ENCODE measurements around the gene GFM2.
"Not testable (repeated sequence)": the region's sequence is repeated elsewhere in the genome, so short reads cannot be mapped to it uniquely, and the experiment has no call there.

Gene GFM2

DNA sequence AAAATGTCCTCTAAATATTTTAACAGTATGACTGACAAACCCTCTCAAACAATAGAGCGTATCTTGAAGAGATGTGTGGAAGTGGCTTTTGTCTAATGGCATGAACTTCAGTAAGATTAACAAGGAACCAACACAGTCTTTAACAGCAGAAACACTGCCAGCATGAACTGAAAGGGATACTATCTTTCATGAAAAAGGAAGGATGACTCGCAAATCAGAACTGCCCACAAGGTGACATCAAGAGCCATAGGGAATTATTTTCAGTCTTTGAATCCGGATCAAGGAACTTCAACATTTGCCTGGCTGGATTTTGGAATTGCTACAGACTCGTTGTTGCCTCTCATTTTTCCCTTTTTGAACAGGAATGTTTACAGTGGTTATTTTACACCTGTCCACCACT lies 87.0 kb downstream of the GFM2 start:
- no peak overlapping the region for H3K4me2 ChIP-seq (ENCODE audit: low read length)
- TF ChIP-seq EZH2 (IDR thresholded peaks at IDR 0.05; ENCODE audit: borderline replicate concordance, low read length): no peak
- TF ChIP-seq, protein P1, sequence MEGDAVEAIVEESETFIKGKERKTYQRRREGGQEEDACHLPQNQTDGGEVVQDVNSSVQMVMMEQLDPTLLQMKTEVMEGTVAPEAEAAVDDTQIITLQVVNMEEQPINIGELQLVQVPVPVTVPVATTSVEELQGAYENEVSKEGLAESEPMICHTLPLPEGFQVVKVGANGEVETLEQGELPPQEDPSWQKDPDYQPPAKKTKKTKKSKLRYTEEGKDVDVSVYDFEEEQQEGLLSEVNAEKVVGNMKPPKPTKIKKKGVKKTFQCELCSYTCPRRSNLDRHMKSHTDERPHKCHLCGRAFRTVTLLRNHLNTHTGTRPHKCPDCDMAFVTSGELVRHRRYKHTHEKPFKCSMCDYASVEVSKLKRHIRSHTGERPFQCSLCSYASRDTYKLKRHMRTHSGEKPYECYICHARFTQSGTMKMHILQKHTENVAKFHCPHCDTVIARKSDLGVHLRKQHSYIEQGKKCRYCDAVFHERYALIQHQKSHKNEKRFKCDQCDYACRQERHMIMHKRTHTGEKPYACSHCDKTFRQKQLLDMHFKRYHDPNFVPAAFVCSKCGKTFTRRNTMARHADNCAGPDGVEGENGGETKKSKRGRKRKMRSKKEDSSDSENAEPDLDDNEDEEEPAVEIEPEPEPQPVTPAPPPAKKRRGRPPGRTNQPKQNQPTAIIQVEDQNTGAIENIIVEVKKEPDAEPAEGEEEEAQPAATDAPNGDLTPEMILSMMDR (IDR thresholded peaks at IDR 0.05; ENCODE audit: low read length): no peak
- H3K27ac ChIP-seq (ENCODE audit: low read depth, low read length, poor library complexity, severe bottlenecking): no peak overlapping the region

DNA sequence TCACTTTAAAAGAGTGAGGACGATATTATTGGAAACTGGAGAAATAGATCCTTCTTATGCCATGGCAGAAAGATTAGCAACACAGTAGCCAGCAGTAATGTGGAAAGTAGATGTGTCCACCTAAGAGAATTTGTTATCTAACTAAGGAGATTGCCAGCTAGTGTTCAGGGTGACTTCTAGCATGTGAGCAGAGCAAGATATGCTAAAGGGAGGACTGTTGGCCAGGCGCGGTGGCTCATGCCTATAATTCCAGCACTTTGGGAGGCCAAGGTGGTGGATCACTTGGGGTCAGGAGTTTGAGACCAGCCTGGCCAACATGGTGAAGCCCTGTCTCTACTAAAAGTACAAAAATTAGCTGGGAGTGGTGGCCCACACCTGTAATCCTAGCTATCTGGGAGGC lies 87.6 kb downstream of the GFM2 start:
- not testable (repeated sequence) for H3K9ac ChIP-seq (ENCODE audit: low read length); H3K4me2 ChIP-seq (ENCODE audit: low read length); H3K79me2 ChIP-seq (ENCODE audit: insufficient read depth, low read length); H3K36me3 ChIP-seq (ENCODE audit: insufficient read depth, low read length); H3K9me3 ChIP-seq (ENCODE audit: low read length); H3K9me2 ChIP-seq (ENCODE audit: low read depth, low read length); H3K27me3 ChIP-seq (ENCODE audit: insufficient read depth, low read length); H4K20me1 ChIP-seq (ENCODE audit: insufficient read depth, low read length); H2AFZ ChIP-seq (ENCODE audit: low read length); H3F3A ChIP-seq (ENCODE audit: insufficient read depth, low read length); H3K27ac ChIP-seq (ENCODE audit: low read depth, low read length, poor library complexity, severe bottlenecking); H3K4me3 ChIP-seq (ENCODE audit: low read depth, low read length, poor library complexity, severe bottlenecking)
- peaks cover 17% of the 10 kb centered on the region for H3K4me1 ChIP-seq (ENCODE audit: insufficient read depth, low read length, severe bottlenecking)

More for the DNA sequence above, 87.0 kb downstream of the GFM2 start:
- Histone ChIP-seq H4K20me1 (ENCODE audit: insufficient read depth, low read length) (no peaks in the 10 kb centered on the region), H3K79me2 (ENCODE audit: insufficient read depth, low read length) (no peaks in the 10 kb centered on the region), H3K27me3 (ENCODE audit: insufficient read depth, low read length) (no peaks in the 10 kb centered on the region), H3K4me3 (ENCODE audit: low read depth, low read length, poor library complexity, severe bottlenecking) (no peak overlapping the region), H3K9ac (ENCODE audit: low read length) (no peak overlapping the region), H3K4me1 (ENCODE audit: insufficient read depth, low read length, severe bottlenecking) (peaks cover 17% of the 10 kb centered on the region), H3K36me3 (ENCODE audit: insufficient read depth, low read length) (no peaks in the 10 kb centered on the region), H2AFZ (ENCODE audit: low read length) (no peak overlapping the region), H3K9me2 (ENCODE audit: low read depth, low read length) (no peaks in the 10 kb centered on the region), H3K9me3 (ENCODE audit: low read length) (no peaks in the 10 kb centered on the region), H3F3A (ENCODE audit: insufficient read depth, low read length) (no peaks in the 10 kb centered on the region)

DNA sequence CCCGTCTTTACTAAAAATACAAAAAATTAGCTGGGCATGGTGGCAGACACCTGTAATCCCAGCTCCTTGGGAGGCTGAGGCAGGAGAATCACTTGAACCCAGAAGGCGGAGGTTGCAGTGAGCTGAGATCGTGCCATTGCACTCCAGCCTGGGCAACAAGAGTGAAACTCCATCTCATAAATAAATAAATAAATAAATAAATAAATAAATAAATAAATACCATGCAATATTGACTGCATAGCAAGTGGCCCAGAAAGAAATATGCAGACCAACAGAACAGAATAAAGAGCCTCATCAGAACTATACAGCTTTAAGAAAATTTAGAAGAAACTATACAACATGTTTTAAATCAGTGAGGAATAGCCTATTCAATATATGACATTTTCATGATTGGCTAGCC lies 88.8 kb downstream of the GFM2 start:
- H3K9me2 ChIP-seq (ENCODE audit: low read depth, low read length): not testable (repeated sequence)

GRCh38 chr5:74676466-74676865 lies 90.5 kb downstream of the GFM2 start:
- H3F3A ChIP-seq (ENCODE audit: insufficient read depth, low read length); H3K36me3 ChIP-seq (ENCODE audit: insufficient read depth, low read length); H3K9me3 ChIP-seq (ENCODE audit: low read length); H2AFZ ChIP-seq (ENCODE audit: low read length); H3K4me2 ChIP-seq (ENCODE audit: low read length); H3K4me3 ChIP-seq (ENCODE audit: low read depth, low read length, poor library complexity, severe bottlenecking); H3K9me2 ChIP-seq (ENCODE audit: low read depth, low read length); H3K9ac ChIP-seq (ENCODE audit: low read length); H3K4me1 ChIP-seq (ENCODE audit: insufficient read depth, low read length, severe bottlenecking); H4K20me1 ChIP-seq (ENCODE audit: insufficient read depth, low read length); H3K27me3 ChIP-seq (ENCODE audit: insufficient read depth, low read length); H3K79me2 ChIP-seq (ENCODE audit: insufficient read depth, low read length); H3K27ac ChIP-seq (ENCODE audit: low read depth, low read length, poor library complexity, severe bottlenecking): not testable (repeated sequence)

More for the DNA sequence above, 88.8 kb downstream of the GFM2 start:
- H3K36me3 ChIP-seq (ENCODE audit: insufficient read depth, low read length); H4K20me1 ChIP-seq (ENCODE audit: insufficient read depth, low read length); H3K4me2 ChIP-seq (ENCODE audit: low read length); H3K9me3 ChIP-seq (ENCODE audit: low read length); H3F3A ChIP-seq (ENCODE audit: insufficient read depth, low read length); H3K27ac ChIP-seq (ENCODE audit: low read depth, low read length, poor library complexity, severe bottlenecking); H3K79me2 ChIP-seq (ENCODE audit: insufficient read depth, low read length); H3K4me3 ChIP-seq (ENCODE audit: low read depth, low read length, poor library complexity, severe bottlenecking); H3K9ac ChIP-seq (ENCODE audit: low read length); H3K27me3 ChIP-seq (ENCODE audit: insufficient read depth, low read length); H2AFZ ChIP-seq (ENCODE audit: low read length): not testable (repeated sequence)
- H3K4me1 ChIP-seq (ENCODE audit: insufficient read depth, low read length, severe bottlenecking): peaks cover 17% of the 10 kb centered on the region
